HG02642 (cell line): ENCODE measurements around the gene STMN1.

Experiments used
- ATAC-seq: cut with Tn5 transposase; IDR thresholded peaks from one replicate; pipeline ENCODE4 v1.9.1; 2021; ENCODE audit warnings: mild to moderate bottlenecking; ENCODE audit not compliant: unreplicated experiment, poor library complexity

The STMN1 gene

GRCh38 chr1:25872713-25873112 lies 33.5 kb downstream of the STMN1 start:
- ATAC-seq: no peak

GRCh38 chr1:25871704-25872494 lies 34.3 kb downstream of the STMN1 start:
- ATAC-seq: no peak

- ATAC-seq: no peak
These were observed 35.0 kb downstream of the STMN1 start for GRCh38 chr1:25871086-25871703.

- ATAC-seq: no peak
These were observed 35.6 kb downstream of the STMN1 start for GRCh38 chr1:25870614-25871013.

- no peak for ATAC-seq
These were observed 36.2 kb downstream of the STMN1 start for GRCh38 chr1:25869909-25870606.

DNA sequence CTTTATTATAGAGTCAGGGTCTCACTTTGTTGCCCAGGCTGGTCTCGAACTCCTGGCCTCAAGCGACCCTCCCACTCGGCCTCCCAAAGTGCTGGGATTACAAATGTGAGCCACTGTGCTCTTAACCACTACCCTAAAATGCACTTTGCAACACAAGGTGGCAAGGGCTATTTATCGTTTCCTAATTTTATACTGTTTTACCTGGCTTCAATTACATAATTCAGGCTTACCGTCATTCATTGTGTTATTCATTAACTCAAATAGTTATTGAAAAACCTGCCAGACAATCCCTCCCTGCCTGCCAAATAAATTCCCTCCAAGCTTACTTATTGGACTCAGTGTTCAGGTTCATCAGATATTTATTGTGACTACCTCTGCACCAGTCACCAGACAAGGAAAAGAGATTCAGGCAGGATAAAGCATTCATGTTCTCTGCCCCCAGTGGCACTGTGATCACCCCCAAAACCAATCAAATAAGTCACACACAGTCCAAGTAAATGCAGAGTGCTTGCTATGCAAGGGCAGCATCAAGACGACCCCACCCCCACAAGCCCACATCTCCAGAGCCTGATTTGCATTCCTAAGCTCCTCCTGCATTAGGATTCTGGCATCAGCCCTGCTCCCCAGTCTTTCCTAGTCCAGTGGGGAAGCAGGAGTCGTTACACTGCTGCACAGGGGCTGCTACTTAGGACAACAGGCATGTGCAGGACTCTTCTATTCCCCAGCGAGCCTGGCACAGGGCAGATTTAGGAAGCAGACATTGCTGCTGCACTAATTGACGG lies 38.8 kb downstream of the STMN1 start:
- ATAC-seq: no peak

GRCh38 chr1:25866288-25866687 lies 39.9 kb downstream of the STMN1 start:
- no peak for ATAC-seq

DNA sequence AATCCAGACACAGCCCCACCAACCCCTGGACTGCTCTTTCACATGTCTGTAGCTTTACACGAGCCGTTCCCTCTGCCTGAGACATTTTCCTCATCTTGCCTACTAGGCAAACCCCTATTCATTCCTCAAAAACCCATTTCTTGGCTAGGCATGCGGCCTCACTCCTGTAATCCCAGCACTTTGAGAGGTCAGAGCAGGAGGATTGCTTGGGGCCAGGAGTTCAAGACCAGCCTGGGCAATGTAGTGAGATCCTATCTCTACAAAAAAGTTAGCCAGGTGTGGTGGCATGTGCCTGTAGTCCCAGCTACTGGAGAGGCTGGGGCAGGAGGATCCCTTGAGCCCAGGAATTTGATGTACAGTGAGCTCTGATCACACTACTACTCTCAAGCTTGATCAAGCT lies 41.8 kb downstream of the STMN1 start:
- no peak for ATAC-seq

GRCh38 chr1:25863486-25864262 lies 42.5 kb downstream of the STMN1 start:
- ATAC-seq: no peak

DNA sequence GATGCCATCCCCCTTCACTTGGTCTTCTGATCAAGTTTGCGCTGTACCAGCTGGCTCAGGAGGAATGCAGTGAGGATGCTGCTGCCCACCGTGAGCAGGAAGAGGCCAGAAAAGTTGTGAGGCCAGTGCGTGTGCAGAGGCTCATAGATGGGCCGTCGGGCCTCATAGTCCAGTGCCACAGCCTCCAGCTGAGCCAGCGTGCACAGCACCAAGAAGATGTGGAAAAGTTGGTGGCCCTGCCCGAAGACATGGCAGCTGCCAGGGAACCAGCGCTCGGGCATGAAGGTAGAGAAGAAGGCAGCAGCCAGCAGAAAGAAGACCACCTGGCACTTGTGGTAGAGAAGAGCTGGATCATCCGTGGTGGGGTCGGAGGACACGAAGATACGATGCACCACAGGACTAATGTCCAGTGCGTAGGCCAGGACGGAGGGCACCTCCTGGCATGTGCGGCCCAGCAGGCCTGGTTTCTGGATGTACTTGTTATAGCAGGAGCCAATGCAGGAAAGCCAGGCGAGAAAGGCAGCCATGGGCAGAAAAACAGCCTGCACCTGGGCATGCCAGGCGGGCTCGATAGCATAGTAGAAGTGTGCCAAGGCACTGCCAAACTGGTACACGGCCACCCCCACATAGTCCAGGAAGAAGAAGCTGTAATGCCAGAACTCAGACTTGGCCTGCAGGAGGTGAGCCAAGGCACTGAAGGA lies 43.3 kb downstream of the STMN1 start:
- no peak for ATAC-seq

DNA sequence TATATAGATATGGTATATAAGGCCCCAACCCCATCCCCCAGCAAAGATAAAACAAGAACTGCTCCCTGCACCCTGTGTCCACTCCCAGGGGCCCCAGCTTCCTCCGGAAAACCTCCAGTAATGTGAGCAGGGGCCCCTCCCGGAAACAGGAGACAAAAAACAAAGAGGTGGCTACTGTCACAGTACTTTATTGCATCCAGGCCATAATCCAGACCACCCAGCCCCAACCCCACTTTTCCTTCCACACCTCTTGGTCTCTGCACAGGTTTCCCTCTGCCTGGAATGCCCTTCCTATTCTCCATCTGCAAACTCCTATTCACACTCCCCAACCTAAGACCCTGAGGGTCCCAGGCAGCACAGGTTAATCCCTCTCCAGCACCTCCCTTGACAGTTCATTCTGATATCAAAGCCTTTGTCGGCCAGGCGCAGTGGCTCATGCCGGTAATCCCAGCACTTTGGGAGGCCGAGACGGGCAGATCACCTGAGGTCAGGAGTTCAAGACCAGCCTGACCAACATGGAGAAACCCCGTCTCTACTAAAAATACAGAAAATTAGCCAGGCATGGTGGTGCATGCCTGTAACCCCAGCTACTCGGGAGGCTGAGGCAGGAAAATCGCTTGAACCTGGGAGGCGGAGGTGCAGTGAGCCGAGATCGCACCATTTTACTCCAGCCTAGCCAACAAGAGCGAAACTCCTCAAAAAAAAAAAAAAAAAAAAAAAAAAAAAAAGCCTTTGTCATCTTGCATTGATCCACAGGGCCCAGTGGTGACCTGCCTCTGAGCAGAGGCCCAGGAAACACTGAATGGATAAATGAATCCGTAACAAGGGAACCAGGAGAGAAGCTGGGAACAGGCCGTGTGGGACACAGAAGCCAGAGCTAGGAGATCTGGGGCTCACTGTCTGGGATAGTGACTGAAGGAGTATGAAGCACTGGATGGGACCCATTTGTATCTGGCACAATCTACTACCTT lies 44.6 kb downstream of the STMN1 start:
- no peak for ATAC-seq

DNA sequence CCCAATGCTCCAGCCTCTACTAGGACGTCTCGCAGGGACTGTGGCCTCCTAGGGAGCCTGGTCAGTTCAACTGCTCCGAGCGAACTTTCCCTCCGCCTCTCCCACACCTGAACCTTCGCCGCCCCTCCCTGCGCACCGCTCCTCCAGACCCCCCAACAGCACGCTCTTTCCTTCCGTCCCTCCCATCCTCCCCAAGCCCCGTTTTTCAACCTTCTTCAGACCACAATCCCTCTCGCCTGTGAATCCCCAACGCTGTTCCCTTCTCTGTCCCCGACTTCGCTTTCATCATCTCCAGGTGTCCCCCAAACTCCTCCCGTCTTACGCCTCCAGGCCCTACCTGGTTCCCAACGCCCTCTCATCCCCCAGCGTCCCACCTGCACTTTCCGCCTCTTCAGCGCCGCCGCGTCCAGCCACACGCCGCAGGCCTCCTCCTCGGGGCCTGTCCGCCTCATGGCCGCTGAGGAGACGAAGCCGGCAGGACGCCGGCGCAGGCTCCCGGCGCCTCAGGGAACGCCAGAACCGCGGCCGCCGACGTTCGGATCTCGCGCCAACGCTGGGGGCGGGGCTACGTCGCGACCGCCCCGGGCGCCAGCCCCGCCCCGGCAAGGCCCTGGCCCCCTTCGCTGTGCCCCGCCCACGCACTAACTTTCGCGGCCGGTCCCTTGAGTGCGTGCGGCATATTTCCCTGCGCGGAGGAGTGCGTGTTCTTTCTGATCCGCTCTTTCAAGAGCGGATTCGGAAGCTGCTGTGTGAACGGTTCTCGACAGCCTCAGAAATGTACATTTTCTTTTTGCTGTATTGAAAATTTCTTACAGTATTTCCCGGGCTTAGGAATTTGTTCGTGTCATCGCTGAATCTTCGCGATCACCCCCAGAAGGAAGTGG lies 47.1 kb downstream of the STMN1 start, which contains the start of gene AUNIP:
Gene AUNIP (minus strand): TSS at position 552 of the 884 bp plus-strand sequence. CDS start 100 bp downstream, at position 452.
- peak; percentile 91 for ATAC-seq

DNA sequence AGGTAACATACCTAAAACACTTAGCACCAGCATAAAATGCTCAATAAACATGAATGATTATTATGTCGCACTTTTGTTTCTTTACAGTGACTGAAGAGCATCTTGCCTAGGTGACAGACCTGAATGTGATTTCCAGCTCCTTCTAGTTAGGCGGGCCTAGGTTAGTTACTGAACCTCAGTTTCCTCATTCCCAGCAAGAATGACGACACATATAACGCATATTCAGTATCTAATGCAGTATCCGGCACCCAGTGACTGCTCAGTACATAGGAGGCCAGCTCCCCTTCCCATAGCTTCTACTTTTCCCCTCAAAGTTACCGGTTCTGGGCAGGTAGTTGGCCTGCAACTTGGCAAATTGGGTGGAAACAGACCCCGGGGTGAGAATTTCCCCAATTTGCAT lies 47.7 kb downstream of the STMN1 start:
- ATAC-seq: no peak

GRCh38 chr1:25856856-25857255 lies 49.4 kb downstream of the STMN1 start:
- no peak for ATAC-seq

GRCh38 chr1:25854554-25854953 lies 51.7 kb downstream of the STMN1 start:
- ATAC-seq: no peak
